K562 (cell line): ENCODE data around the gene GHITM. TPM values are rescaled to one million over a fixed set of nuclear protein-coding genes. Genes with fewer than 3 reads are reported as not detected.

ENCODE experiments used
- CEBPB ChIP-seq: fragments of 450-650 bp; IDR thresholded peaks from 2 replicates; pipeline ENCODE4 v1.6.1; 2016; ENCODE audit warnings: missing genetic modification characterization, missing compliant biosample characterization
- MAFG ChIP-seq: fragments of 450-650 bp; conservative IDR thresholded peaks from 2 replicates; pipeline ENCODE4 v1.6.1; 2016; ENCODE audit warnings: missing genetic modification characterization, missing compliant biosample characterization
- NR2F6 ChIP-seq: fragments of 450-650 bp; formaldehyde crosslinking; IDR thresholded peaks from 2 replicates; pipeline ENCODE4 v1.4.0; 2020; ENCODE audit warnings: mild to moderate bottlenecking
- ZBTB11 ChIP-seq, 3 experiments: fragments of 200-800 bp in 1 of 3; fragments of 250-450 bp in 1 of 3; fragments of 450-650 bp in 1 of 3; sonication (Bioruptor Pico) in 1 of 3; sonication (Bioruptor generic) in 1 of 3; formaldehyde crosslinking in 1 of 3; IDR thresholded peaks; 2 replicates each; pipeline versions ENCODE4 v1.6.1 to v1.8.0; 2016 to 2022; ENCODE audit warnings: mild to moderate bottlenecking in 2 of 3, missing genetic modification characterization in 2 of 3, missing compliant biosample characterization in 1 of 3, moderate library complexity in 1 of 3
- ZNF184 ChIP-seq: sonication (generic); formaldehyde crosslinking; IDR thresholded peaks from 2 replicates; pipeline ENCODE4 v1.5.0; 2020; ENCODE audit warnings: missing genetic modification reagents
- ZNF23 ChIP-seq: fragments of 250-450 bp; sonication (Bioruptor Pico); IDR thresholded peaks from 2 replicates; pipeline ENCODE4 v1.4.0; 2020; ENCODE audit warnings: mild to moderate bottlenecking
- ZNF609 ChIP-seq: sonication (generic); formaldehyde crosslinking; IDR thresholded peaks from 2 replicates; pipeline ENCODE4 v1.8.1; 2023; ENCODE audit warnings: missing genetic modification reagents, mild to moderate bottlenecking, borderline replicate concordance
- polyA plus RNA-seq, 8 experiments: library from polyadenylated mRNA; depleted of rRNA in 4 of 8; stranded (reverse) in 5 of 8; unstranded in 3 of 8; fragments of >200 nt; fragmentation: Nextera tagmentation in 2 of 8; fragmentation: Illumina TruSeq in 1 of 8; extraction: Ambion mirVana in 2 of 8; extraction: Trizol in 1 of 8; gene quantifications; 2 replicates each; pipeline versions ENCODE4 v1.2.1 to v1.2.3, GENCODE V29; 2011 to 2014; ENCODE audit warnings: inconsistent platforms in 1 of 8, missing spikeins in 1 of 8
- total RNA-seq, 7 experiments: library from RNA; depleted of rRNA in 6 of 7; stranded (reverse); fragments of >200 nt in 6 of 7; fragmentation: Illumina TruSeq in 2 of 7; extraction: Trizol in 2 of 7; gene quantifications; 2 replicates each; pipeline versions ENCODE4 v1.2.1 to v1.2.3, GENCODE V29; 2011 to 2021; ENCODE audit warnings: low replicate concordance in 1 of 7

Gene GHITM
- total and polyA plus RNA-seq, 9 of the 15 experiments (the other 6 are each of a cell fraction or from before 2014, with no cell fraction given), result 322 to 1,258 (median 386) TPM

DNA sequence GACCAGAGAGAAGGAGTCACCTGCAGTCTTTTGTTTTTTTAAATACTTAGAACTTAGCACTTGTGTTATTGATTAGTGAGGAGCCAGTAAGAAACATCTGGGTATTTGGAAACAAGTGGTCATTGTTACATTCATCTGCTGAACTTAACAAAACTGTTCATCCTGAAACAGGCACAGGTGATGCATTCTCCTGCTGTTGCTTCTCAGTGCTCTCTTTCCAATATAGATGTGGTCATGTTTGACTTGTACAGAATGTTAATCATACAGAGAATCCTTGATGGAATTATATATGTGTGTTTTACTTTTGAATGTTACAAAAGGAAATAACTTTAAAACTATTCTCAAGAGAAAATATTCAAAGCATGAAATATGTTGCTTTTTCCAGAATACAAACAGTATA is 13.5 kb downstream of the GHITM start (continued):
- no peak for TF ChIP-seq ZBTB11 (CRISPR knock-in tag; IDR thresholded peaks at IDR 0.05)
- TF ChIP-seq ZNF23 (CRISPR knock-in tag), result no peak
- no peak for TF ChIP-seq NR2F6 (CRISPR knock-in tag)
- no peak for TF ChIP-seq ZNF609 (CRISPR knock-in tag)
- TF ChIP-seq MAFG, result no peak
- no peak for TF ChIP-seq CEBPB (tag)
- no peak for TF ChIP-seq ZNF184 (CRISPR knock-in tag)
